Vagina (tissue), 2 donors: Measurements from ENCODE around the gene AFAP1. TPM values are rescaled to one million over a fixed set of nuclear protein-coding genes. Genes with fewer than 3 reads are reported as not detected.

ENCODE experiments used
- DNase-seq, 2 donors: peaks; one replicate each; pipeline ENCODE4 v3.0.0-alpha.2; 2017; ENCODE audit errors: extremely low spot score in 2 of 2
- H3K27ac ChIP-seq: fragments of 200-600 bp; sonication (generic); one replicate; pipeline ENCODE4 v1.5.1; 2019
- H3K27me3 ChIP-seq: fragments of 200-600 bp; sonication (generic); one replicate; pipeline ENCODE4 v1.5.1; 2019
- H3K36me3 ChIP-seq, 2 donors: fragments of 200-600 bp; sonication (generic); one replicate each; pipeline ENCODE4 v1.5.1; 2017 to 2019
- H3K4me1 ChIP-seq: fragments of 200-600 bp; sonication (generic); one replicate; pipeline ENCODE4 v1.5.1; 2019
- H3K4me3 ChIP-seq, 2 donors: fragments of 200-600 bp; sonication (generic); 1 replicate in 1 of 2; 2 replicates in 1 of 2; pipeline ENCODE4 v1.5.1; 2016 to 2019
- H3K9me3 ChIP-seq: fragments of 200-600 bp; sonication (generic); one replicate; pipeline ENCODE4 v1.5.1; 2019
- CTCF ChIP-seq, 3 experiments: fragments of 450-650 bp in 2 of 3; fragments of 200-600 bp in 1 of 3; sonication (generic) in 1 of 3; IDR thresholded peaks; one replicate each; pipeline ENCODE4 v1.5.1; 2017 to 2019; ENCODE audit warnings: antibody characterized with exemption in 3 of 3, mild to moderate bottlenecking in 2 of 3, moderate library complexity in 2 of 3
- POLR2A ChIP-seq, 2 donors: fragments of 450-650 bp; IDR thresholded peaks; one replicate each; pipeline ENCODE4 v1.6.1; 2017; ENCODE audit warnings: antibody characterized with exemption in 2 of 2, mild to moderate bottlenecking in 2 of 2, moderate library complexity in 2 of 2
- POLR2AphosphoS5 ChIP-seq, 2 donors: sonication (generic); formaldehyde crosslinking; IDR thresholded peaks; one replicate each; pipeline ENCODE4 v1.9.0; 2017; ENCODE audit warnings: antibody characterized with exemption in 2 of 2, mild to moderate bottlenecking in 2 of 2, low read depth in 1 of 2; ENCODE audit not compliant: insufficient read depth in 1 of 2
- intact Hi-C: fragments of 100-400 bp; cut with DNase I; formaldehyde crosslinking; loops from one replicate; pipeline ENCODE4 v1.15.1; 2023
- total RNA-seq: library from RNA; depleted of rRNA; stranded (reverse); fragments of >200 nt; gene quantifications from one replicate; pipeline ENCODE4 v1.2.3, GENCODE V29; 2016

Gene AFAP1
- total RNA-seq, 1 donor from 2014 or later = 20.4 TPM

GRCh38 chr4:7760706-7761105 is 179.0 kb downstream of the AFAP1 start:
- no peak overlapping the region for H3K27ac ChIP-seq
- intact Hi-C loops = loop anchor here (5.0 kb wide), 1 partner anchor 42 kb away; no protein-coding TSS in a partner anchor

GRCh38 chr4:7760228-7760627 is 179.4 kb downstream of the AFAP1 start:
- intact Hi-C loops = loop anchor here (5.0 kb wide), 1 partner anchor 42 kb away; no protein-coding TSS in a partner anchor
- no peak overlapping the region for H3K27ac ChIP-seq
- H3K36me3 ChIP-seq = peaks cover 0 to 27% of the 10 kb centered on the region in 2 donors
- H3K27me3 ChIP-seq = no peaks in the 10 kb centered on the region
- no peak overlapping the region for H3K4me3 ChIP-seq
- DNase-seq = no peak
- H3K9me3 ChIP-seq = no peaks in the 10 kb centered on the region
- peaks cover 18% of the 10 kb centered on the region for H3K4me1 ChIP-seq
- TF ChIP-seq POLR2AphosphoS5 (IDR thresholded peaks at IDR 0.05; ENCODE audit: insufficient read depth in 1 of 2, low read depth in 1 of 2) (no peak), POLR2A (IDR thresholded peaks at IDR 0.05) (no peak), CTCF (IDR thresholded peaks at IDR 0.05) (no peak)

More at GRCh38 chr4:7760706-7761105, 179.0 kb downstream of the AFAP1 start:
- peaks cover 18% of the 10 kb centered on the region for H3K4me1 ChIP-seq
- no peak for DNase-seq
- H3K27me3 ChIP-seq = no peaks in the 10 kb centered on the region
- no peak for TF ChIP-seq POLR2A (IDR thresholded peaks at IDR 0.05)
- no peak for TF ChIP-seq CTCF (IDR thresholded peaks at IDR 0.05)
- no peak for TF ChIP-seq POLR2AphosphoS5 (IDR thresholded peaks at IDR 0.05; ENCODE audit: insufficient read depth in 1 of 2, low read depth in 1 of 2)
- no peak overlapping the region for H3K4me3 ChIP-seq
- H3K36me3 ChIP-seq = peaks cover 0 to 27% of the 10 kb centered on the region in 2 donors
- H3K9me3 ChIP-seq = no peaks in the 10 kb centered on the region

GRCh38 chr4:7759635-7760034 is 180.0 kb downstream of the AFAP1 start:
- no peaks in the 10 kb centered on the region for H3K27me3 ChIP-seq
- H3K9me3 ChIP-seq = no peaks in the 10 kb centered on the region
- intact Hi-C loops = loop anchor here (5.0 kb wide), 1 partner anchor 43 kb away; no protein-coding TSS in a partner anchor
- peaks cover 0 to 27% of the 10 kb centered on the region in 2 donors for H3K36me3 ChIP-seq
- no peak overlapping the region for H3K4me3 ChIP-seq
- H3K27ac ChIP-seq = no peak overlapping the region
- no peak for DNase-seq
- H3K4me1 ChIP-seq = peaks cover 18% of the 10 kb centered on the region
- TF ChIP-seq POLR2AphosphoS5 (IDR thresholded peaks at IDR 0.05; ENCODE audit: insufficient read depth in 1 of 2, low read depth in 1 of 2) (no peak), POLR2A (IDR thresholded peaks at IDR 0.05) (no peak), CTCF (IDR thresholded peaks at IDR 0.05) (no peak)

- H3K9me3 ChIP-seq = no peaks in the 10 kb centered on the region
- H3K4me3 ChIP-seq = no peak overlapping the region
- no peak for DNase-seq
- intact Hi-C loops = no loop called here
- peaks cover 18% of the 10 kb centered on the region for H3K4me1 ChIP-seq
- no peak overlapping the region for H3K27ac ChIP-seq
- TF ChIP-seq POLR2A (IDR thresholded peaks at IDR 0.05) = no peak
- TF ChIP-seq CTCF (IDR thresholded peaks at IDR 0.05) = no peak
- no peak for TF ChIP-seq POLR2AphosphoS5 (IDR thresholded peaks at IDR 0.05; ENCODE audit: insufficient read depth in 1 of 2, low read depth in 1 of 2)
- no peaks in the 10 kb centered on the region for H3K27me3 ChIP-seq
- peaks cover 0 to 27% of the 10 kb centered on the region in 2 donors for H3K36me3 ChIP-seq
These were observed 180.4 kb downstream of the AFAP1 start for GRCh38 chr4:7759216-7759615.

- peaks cover 18% of the 10 kb centered on the region for H3K4me1 ChIP-seq
- TF ChIP-seq POLR2A (IDR thresholded peaks at IDR 0.05) = no peak
- no peak for TF ChIP-seq CTCF (IDR thresholded peaks at IDR 0.05)
- TF ChIP-seq POLR2AphosphoS5 (IDR thresholded peaks at IDR 0.05; ENCODE audit: insufficient read depth in 1 of 2, low read depth in 1 of 2) = no peak
- no peak overlapping the region for H3K27ac ChIP-seq
- intact Hi-C loops = no loop called here
- no peaks in the 10 kb centered on the region for H3K9me3 ChIP-seq
- H3K4me3 ChIP-seq = no peak overlapping the region
- H3K36me3 ChIP-seq = peaks cover 0 to 27% of the 10 kb centered on the region in 2 donors
- no peaks in the 10 kb centered on the region for H3K27me3 ChIP-seq
- no peak for DNase-seq
These were observed 181.2 kb downstream of the AFAP1 start for GRCh38 chr4:7758476-7758875.
